Large intestine (tissue), 3 donors: ENCODE results near the gene IL31RA. TPM values are rescaled to one million over a fixed set of nuclear protein-coding genes. Genes with fewer than 3 reads are reported as not detected.

ENCODE experiments used
- DNase-seq, 2 donors: peaks; one replicate each; pipeline versions ENCODE4 v3.0.0 to v3.0.0-alpha.2; 2013
- H3K27ac ChIP-seq: one replicate; pipeline ENCODE4 v1.5.1; 2013; ENCODE audit warnings: low read length
- H3K27me3 ChIP-seq: 2 replicates; pipeline ENCODE4 v1.6.1; 2013; ENCODE audit warnings: low read length; ENCODE audit not compliant: control insufficient read depth, insufficient read depth
- H3K36me3 ChIP-seq: 2 replicates; pipeline ENCODE4 v1.6.1; 2013; ENCODE audit warnings: low read length; ENCODE audit not compliant: control insufficient read depth, insufficient read depth
- H3K4me1 ChIP-seq: one replicate; pipeline ENCODE4 v1.6.1; 2013; ENCODE audit warnings: low read length; ENCODE audit not compliant: control insufficient read depth, insufficient read depth
- H3K4me3 ChIP-seq: one replicate; pipeline ENCODE4 v1.5.1; 2013; ENCODE audit warnings: low read length
- H3K9me3 ChIP-seq: one replicate; pipeline ENCODE4 v1.6.1; 2013; ENCODE audit warnings: mild to moderate bottlenecking, low read depth, low read length, moderate library complexity; ENCODE audit not compliant: control insufficient read depth
- WGBS: methylation state at CpG from one replicate; pipeline ENCODE4 v1.1.5; 2013; ENCODE audit warnings: low lambda C conversion rate; ENCODE audit not compliant: insufficient coverage; 5-methylcytosine and 5-hydroxymethylcytosine counted together
- polyA plus RNA-seq: library from polyadenylated mRNA; unstranded; fragments of 120-200 nt; gene quantifications from one replicate; pipeline ENCODE4 v1.2.1, GENCODE V29; 2013

The IL31RA gene
- polyA plus RNA-seq, 1 donor = 0.03 TPM

DNA sequence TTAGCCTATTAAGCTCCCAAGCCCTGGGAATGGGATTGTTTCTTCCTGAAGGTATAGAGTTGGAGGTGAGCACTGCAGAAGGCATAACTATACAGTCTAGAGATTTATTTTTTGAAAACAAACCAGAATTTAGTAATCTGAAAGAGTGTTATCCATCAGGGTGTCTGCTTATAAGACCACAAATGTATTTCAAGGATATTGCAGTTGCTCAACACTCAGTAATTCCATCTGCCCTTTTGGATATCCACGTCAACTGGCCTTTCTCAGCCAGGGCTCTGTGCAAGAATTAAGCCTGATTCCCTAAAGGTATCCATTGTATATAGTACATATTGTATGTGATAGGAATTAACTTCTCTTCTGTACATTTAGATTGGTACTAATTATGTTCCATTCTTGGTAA is 15.0 kb upstream of the IL31RA start:
- no peaks in the 10 kb centered on the region for H3K27me3 ChIP-seq
- H3K9me3 ChIP-seq = no peaks in the 10 kb centered on the region
- H3K4me1 ChIP-seq = no peaks in the 10 kb centered on the region
- H3K4me3 ChIP-seq = no peak overlapping the region
- no CpG with 5 or more reads among the region's 1 CpG for WGBS
- no peaks in the 10 kb centered on the region for H3K36me3 ChIP-seq
- no peak for DNase-seq
- H3K27ac ChIP-seq = no peak overlapping the region

DNA sequence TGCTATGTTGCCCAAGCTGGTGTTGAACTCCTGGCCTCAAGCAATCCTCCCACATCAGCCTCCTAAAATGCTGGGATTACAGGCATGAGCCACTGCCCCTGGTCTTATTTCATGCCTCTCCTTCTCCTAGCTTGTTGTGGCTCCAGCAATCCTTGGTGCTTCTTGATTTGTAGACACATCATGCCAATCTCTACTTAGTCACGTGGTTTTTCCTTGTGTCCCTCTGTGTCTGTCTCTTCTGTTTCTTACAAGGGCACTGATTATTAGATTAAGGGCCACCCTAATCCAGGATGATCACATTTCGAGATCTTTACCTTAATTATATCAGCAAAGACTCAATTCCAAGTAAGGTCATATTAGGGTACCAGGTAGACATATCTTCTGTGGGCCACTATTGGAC is 9.2 kb upstream of the IL31RA start:
- Histone ChIP-seq H3K27ac (no peak overlapping the region), H3K9me3 (no peaks in the 10 kb centered on the region), H3K4me3 (no peak overlapping the region), H3K36me3 (no peaks in the 10 kb centered on the region), H3K4me1 (no peaks in the 10 kb centered on the region), H3K27me3 (no peaks in the 10 kb centered on the region)
- 80% methylated on average over 1 of the region's 2 CpGs for WGBS
- no peak for DNase-seq

DNA sequence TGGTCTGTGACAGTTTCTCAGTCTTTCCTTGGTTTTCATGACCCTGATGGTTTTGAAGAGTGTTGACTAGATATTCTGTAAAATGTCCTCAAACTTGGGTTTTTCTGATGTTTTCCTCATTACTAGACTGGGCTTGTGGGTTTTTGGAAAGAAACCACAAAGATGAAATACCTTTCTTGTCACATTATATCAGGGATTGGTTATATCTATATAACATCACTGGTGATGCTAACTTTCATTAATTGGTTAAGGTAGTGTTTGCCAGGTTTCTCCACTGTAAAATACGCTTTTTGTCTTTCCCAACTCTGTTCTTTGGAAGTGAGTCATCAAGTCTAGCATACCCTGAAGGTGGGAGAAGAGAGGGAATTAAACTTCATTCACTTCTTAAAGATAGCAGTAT is 3.3 kb upstream of the IL31RA start:
- no peak for DNase-seq
- no peak overlapping the region for H3K4me3 ChIP-seq
- no peaks in the 10 kb centered on the region for H3K36me3 ChIP-seq
- no CpG with 5 or more reads among the region's 1 CpG for WGBS
- peaks cover 2% of the 10 kb centered on the region for H3K27me3 ChIP-seq
- H3K9me3 ChIP-seq = no peaks in the 10 kb centered on the region
- H3K4me1 ChIP-seq = no peaks in the 10 kb centered on the region
- no peak overlapping the region for H3K27ac ChIP-seq

DNA sequence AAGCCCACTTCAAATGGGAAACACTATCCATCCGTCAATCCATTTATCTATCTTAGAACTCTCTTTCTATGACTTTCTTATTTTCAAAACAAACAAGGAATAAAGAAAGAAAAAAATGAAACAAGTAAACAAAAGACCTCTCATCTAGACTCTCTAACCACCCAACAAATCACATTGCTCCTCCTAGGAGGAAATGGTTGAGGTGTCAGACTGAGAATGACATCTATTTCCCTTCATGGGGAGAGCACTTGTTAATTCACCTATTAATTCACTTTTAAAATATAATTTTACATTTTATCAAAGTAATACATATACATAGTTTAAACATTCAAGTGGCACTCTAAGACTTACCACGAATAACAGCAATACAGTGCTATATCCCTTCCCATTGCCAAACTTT is 2.4 kb upstream of the IL31RA start:
- Histone ChIP-seq H3K4me3 (no peak overlapping the region), H3K36me3 (no peaks in the 10 kb centered on the region), H3K27me3 (peaks cover 2% of the 10 kb centered on the region), H3K27ac (no peak overlapping the region), H3K4me1 (no peaks in the 10 kb centered on the region), H3K9me3 (no peaks in the 10 kb centered on the region)
- no peak for DNase-seq
- 100% methylated on average over 1 of the region's 2 CpGs for WGBS

DNA sequence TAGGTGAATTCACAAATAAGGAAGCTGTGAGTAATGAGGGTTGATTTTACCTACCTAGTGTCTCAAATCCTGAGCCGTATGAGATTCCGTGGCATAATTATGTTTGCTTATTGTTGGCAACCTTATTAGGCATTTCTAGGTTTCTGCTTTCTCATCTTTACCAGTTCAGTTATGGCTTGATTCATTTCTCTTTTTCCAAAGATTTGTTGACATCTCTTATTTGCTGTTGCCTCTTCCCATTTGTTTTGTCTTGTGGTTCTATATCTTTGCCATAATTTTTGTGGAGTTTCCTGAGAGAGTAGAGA is 470 bp downstream of the IL31RA start:
- H3K4me3 ChIP-seq = no peak overlapping the region
- DNase-seq = no peak
- H3K27me3 ChIP-seq = peaks cover 2% of the 10 kb centered on the region
- WGBS = no CpG with 5 or more reads among the region's 2 CpGs
- H3K4me1 ChIP-seq = no peaks in the 10 kb centered on the region
- H3K27ac ChIP-seq = no peak overlapping the region
- H3K36me3 ChIP-seq = no peaks in the 10 kb centered on the region
- no peaks in the 10 kb centered on the region for H3K9me3 ChIP-seq

DNA sequence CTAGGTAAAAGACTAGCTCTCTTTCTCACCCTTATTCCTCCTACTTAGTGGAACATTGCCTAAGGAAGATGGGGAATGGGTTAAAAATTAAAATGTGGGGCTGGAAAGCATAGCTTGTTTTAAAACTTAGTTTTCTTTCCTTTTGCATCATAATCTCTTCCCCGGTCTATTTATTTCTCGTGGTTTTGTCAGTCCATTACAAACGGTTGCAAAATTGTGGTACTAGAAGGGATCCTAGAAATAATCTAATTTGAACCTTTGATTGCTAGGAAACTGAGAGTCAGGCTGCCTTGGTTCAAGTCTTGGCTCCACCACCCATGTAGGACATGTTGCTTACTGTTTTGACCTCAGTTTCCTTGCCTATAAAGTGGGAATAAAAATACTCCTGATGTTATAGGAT is 1.3 kb downstream of the IL31RA start:
- Histone ChIP-seq H3K27me3 (peaks cover 2% of the 10 kb centered on the region), H3K9me3 (no peaks in the 10 kb centered on the region), H3K27ac (no peak overlapping the region), H3K36me3 (no peaks in the 10 kb centered on the region), H3K4me3 (no peak overlapping the region), H3K4me1 (no peaks in the 10 kb centered on the region)
- no CpG with 5 or more reads among the region's 3 CpGs for WGBS
- DNase-seq = no peak

DNA sequence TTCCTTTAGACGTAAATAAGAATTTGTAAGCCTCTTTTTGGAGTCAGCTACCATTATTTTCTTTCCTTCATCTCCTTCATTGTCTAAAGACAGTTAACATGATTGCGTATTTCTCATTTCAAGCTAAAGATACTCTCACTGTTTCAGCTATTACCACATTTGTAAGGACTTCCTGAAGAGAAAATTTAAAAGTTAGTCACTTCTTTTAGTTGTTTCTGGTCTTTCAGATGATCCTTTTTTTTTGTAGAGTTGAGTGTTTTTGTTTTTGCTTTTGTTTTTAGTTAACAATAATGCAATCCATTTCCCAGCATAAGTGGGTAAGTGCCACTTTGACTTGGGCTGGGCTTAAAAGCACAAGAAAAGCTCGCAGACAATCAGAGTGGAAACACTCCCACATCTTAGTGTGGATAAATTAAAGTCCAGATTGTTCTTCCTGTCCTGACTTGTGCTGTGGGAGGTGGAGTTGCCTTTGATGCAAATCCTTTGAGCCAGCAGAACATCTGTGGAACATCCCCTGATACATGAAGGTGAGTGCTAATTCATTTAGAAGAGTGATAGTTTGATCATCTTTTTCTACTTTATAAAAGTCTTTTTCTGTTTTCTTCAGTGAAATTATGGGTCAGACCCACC is 2.0 kb downstream of the IL31RA start:
- no peaks in the 10 kb centered on the region for H3K4me1 ChIP-seq
- H3K36me3 ChIP-seq = no peaks in the 10 kb centered on the region
- 88% methylated on average over 2 of the region's 3 CpGs for WGBS
- no peak overlapping the region for H3K4me3 ChIP-seq
- H3K9me3 ChIP-seq = no peaks in the 10 kb centered on the region
- no peak overlapping the region for H3K27ac ChIP-seq
- no peak for DNase-seq
- H3K27me3 ChIP-seq = peaks cover 2% of the 10 kb centered on the region

DNA sequence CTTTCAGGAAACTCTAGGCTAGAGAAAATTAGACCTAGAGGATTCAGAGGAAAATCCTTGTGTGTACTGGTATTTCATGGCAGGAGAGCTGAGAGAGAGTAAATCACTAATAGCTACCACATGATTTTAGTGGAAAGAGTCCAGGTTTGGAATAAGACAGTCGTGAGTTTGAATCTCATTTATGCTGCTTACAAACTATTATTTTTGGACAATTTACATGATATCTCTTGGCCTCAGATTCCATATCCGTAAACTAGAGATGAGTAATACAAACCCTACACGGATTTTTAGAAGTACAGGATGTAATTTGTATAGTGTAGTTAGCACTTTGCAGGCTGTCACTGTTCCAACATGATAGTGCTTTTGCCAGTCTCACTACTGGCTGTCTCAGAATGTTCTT is 2.7 kb downstream of the IL31RA start:
- H3K27ac ChIP-seq = no peak overlapping the region
- no peak overlapping the region for H3K4me3 ChIP-seq
- no peaks in the 10 kb centered on the region for H3K36me3 ChIP-seq
- DNase-seq = no peak
- H3K4me1 ChIP-seq = no peaks in the 10 kb centered on the region
- H3K27me3 ChIP-seq = peaks cover 3% of the 10 kb centered on the region
- no CpG with 5 or more reads among the region's 3 CpGs for WGBS
- no peaks in the 10 kb centered on the region for H3K9me3 ChIP-seq

DNA sequence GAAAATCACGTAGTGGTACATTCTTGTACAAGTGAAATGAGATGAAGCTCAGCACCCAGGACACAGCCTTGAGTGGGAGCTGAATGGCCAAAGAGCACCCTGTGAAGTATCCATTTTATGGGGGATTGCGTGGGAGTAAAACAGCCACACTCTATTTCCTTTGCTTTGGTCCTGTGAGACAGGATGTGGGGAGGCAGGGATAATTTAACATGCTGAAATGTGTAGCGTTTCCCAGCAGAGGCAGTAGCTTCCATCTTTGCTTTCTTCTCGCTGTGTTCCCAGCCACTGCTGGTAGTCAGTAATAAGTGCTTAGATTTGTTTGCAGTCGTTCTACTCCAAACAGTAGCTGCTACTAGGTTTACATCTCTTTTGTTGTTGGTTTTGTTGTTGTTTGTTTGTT is 4.4 kb downstream of the IL31RA start:
- WGBS = no CpG with 5 or more reads among the region's 5 CpGs

DNA sequence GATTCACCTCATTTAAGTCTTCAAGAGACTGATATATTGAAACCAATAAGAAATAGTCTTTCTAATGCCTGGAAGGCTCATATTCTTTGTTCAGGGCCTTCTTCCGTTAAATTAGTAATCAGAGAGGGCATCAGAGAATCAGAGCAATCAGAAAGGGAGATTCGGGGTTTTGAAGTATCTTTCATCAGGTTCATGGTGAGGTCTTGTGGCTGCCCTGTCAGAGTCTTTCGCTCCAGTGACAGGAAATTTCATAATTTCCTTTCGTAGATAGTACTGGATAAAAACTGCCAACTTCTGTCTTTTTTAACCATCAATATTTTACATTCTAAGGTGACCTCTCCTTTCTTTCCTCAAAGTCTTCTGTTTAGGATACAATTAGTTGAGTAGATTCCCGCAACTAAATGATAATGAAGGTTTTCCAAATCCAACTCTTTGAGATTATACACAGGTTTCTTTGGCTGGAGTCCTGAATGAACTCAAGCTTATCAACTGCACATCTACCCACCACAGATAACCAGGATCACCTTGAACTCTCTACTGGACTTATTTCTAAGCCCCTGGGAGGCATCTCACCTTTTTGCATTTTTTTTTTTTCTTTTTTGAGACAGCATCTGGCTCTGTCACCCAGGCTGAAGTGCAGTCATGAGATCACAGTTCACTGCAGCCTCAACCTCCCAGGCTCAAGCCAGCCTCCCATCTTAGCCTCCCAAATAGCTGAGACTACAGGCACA is 5.5 kb downstream of the IL31RA start:
- H3K27ac ChIP-seq = no peak overlapping the region
- no peaks in the 10 kb centered on the region for H3K4me1 ChIP-seq
- no peak for DNase-seq
- peaks cover 2% of the 10 kb centered on the region for H3K27me3 ChIP-seq
- 100% methylated on average over 2 of the region's 5 CpGs for WGBS
- no peak overlapping the region for H3K4me3 ChIP-seq
- H3K36me3 ChIP-seq = no peaks in the 10 kb centered on the region
- H3K9me3 ChIP-seq = no peaks in the 10 kb centered on the region

More for the DNA sequence above, 4.4 kb downstream of the IL31RA start:
- no peak overlapping the region for H3K4me3 ChIP-seq
- no peaks in the 10 kb centered on the region for H3K36me3 ChIP-seq
- H3K4me1 ChIP-seq = no peaks in the 10 kb centered on the region
- no peak for DNase-seq
- H3K9me3 ChIP-seq = no peaks in the 10 kb centered on the region
- peaks cover 2% of the 10 kb centered on the region for H3K27me3 ChIP-seq
- H3K27ac ChIP-seq = no peak overlapping the region

DNA sequence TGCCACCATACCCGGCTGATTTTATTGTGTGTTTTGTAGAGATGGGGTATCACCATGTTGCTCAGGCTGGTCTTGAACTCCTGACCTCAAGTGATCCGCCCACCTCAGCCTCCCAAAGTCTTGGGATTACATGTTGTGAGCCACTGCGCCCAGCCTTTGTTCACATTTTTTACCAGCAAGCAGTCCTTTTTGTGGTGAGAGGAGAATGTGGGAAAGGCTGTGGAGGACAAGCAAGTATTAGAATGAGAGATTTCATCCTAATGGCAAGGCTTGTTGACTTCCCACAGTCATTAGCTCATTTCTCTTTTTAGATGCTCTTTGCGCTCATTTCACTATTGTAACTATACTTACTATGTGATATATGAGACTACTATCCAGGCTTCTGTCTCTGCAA is 6.1 kb downstream of the IL31RA start:
- H3K27me3 ChIP-seq = peaks cover 2% of the 10 kb centered on the region
- no peaks in the 10 kb centered on the region for H3K4me1 ChIP-seq
- no peak overlapping the region for H3K4me3 ChIP-seq
- H3K36me3 ChIP-seq = no peaks in the 10 kb centered on the region
- DNase-seq = no peak
- WGBS = no CpG with 5 or more reads among the region's 4 CpGs
- no peak overlapping the region for H3K27ac ChIP-seq
- H3K9me3 ChIP-seq = no peaks in the 10 kb centered on the region
